ENCODE measurements around the gene S100P. TPM values are rescaled to one million over a fixed set of nuclear protein-coding genes. Genes with fewer than 3 reads are reported as not detected.

The S100P gene
- total RNA-seq, 3 donors from 2014 or later (not counting 1 experiment from before 2014, with no cell fraction given), result 2.4 to 4.3 (median 2.7) TPM

DNA sequence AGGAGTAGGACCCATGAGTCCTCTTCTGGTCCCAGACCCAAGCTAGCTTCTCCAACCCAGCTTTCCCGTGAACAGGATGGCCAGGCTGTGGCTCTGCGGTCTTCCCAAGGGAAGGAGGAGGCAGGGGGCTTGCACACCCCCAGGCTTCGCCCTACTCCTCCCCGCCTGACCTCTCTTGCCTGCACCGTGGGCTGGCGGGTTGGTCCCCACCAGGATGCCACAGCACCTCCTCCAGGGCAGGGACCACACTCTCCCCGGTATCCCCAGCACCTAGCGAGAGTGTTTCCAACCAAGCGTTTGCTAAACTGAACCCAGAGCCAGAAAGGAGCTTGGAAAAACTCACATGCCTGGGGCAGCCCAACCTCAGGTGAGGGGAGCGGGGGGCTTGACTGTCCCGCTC, 9.0 kb upstream of the S100P start:
- Mint-ChIP-seq H3K4me1 (peaks cover 31 to 50% of the 10 kb centered on the region in 2 donors), H3K9me3 (no peaks in the 10 kb centered on the region), H3K27me3 (ENCODE audit: low read depth in 2 of 2) (no peaks in the 10 kb centered on the region), H3K36me3 (no peaks in the 10 kb centered on the region), H3K4me3 (no peak overlapping the region), H3K27ac (no peak overlapping the region)
- TF ChIP-seq, protein P1, sequence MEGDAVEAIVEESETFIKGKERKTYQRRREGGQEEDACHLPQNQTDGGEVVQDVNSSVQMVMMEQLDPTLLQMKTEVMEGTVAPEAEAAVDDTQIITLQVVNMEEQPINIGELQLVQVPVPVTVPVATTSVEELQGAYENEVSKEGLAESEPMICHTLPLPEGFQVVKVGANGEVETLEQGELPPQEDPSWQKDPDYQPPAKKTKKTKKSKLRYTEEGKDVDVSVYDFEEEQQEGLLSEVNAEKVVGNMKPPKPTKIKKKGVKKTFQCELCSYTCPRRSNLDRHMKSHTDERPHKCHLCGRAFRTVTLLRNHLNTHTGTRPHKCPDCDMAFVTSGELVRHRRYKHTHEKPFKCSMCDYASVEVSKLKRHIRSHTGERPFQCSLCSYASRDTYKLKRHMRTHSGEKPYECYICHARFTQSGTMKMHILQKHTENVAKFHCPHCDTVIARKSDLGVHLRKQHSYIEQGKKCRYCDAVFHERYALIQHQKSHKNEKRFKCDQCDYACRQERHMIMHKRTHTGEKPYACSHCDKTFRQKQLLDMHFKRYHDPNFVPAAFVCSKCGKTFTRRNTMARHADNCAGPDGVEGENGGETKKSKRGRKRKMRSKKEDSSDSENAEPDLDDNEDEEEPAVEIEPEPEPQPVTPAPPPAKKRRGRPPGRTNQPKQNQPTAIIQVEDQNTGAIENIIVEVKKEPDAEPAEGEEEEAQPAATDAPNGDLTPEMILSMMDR (IDR thresholded peaks at IDR 0.05), result no peak
- peaks cover 47% of the 10 kb centered on the region for H3K4me1 ChIP-seq (ENCODE audit: control insufficient read depth, insufficient read depth, low read length)
- no peak overlapping the region for H3K4me3 ChIP-seq (ENCODE audit: low read length)
- DNase-seq, result no peak
- H3K27ac ChIP-seq (ENCODE audit: low read length), result no peak overlapping the region
- H3K27me3 ChIP-seq (ENCODE audit: control insufficient read depth, insufficient read depth, low read length), result no peaks in the 10 kb centered on the region
- 95% methylated on average over 11 of the region's 11 CpGs for WGBS (ENCODE audit: insufficient coverage)
- intact Hi-C loops (cut with micrococcal nuclease), result no loop called here
- H3K36me3 ChIP-seq (ENCODE audit: control insufficient read depth, insufficient read depth, low read length), result peaks cover 7% of the 10 kb centered on the region
- no peaks in the 10 kb centered on the region for H3K9me3 ChIP-seq (ENCODE audit: control insufficient read depth, insufficient read depth, low read length)
- ATAC-seq, result no peak

GRCh38 chr4:6686104-6686787, 7.4 kb upstream of the S100P start:
- H3K9me3 ChIP-seq (ENCODE audit: control insufficient read depth, insufficient read depth, low read length), result no peaks in the 10 kb centered on the region
- Mint-ChIP-seq H3K9me3 (no peaks in the 10 kb centered on the region), H3K27ac (peak overlapping the region; percentile 61 to 77), H3K4me3 (no peak overlapping the region), H3K36me3 (no peaks in the 10 kb centered on the region), H3K27me3 (ENCODE audit: low read depth in 2 of 2) (no peaks in the 10 kb centered on the region), H3K4me1 (peaks cover 36 to 59% of the 10 kb centered on the region in 2 donors)
- H3K27me3 ChIP-seq (ENCODE audit: control insufficient read depth, insufficient read depth, low read length), result no peaks in the 10 kb centered on the region
- TF ChIP-seq, protein P1 (IDR thresholded peaks at IDR 0.05), result no peak
- peaks cover 7% of the 10 kb centered on the region for H3K36me3 ChIP-seq (ENCODE audit: control insufficient read depth, insufficient read depth, low read length)
- no peak overlapping the region for H3K4me3 ChIP-seq (ENCODE audit: low read length)
- WGBS (ENCODE audit: insufficient coverage), result 57% methylated on average over 4 of the region's 4 CpGs
- intact Hi-C loops (cut with micrococcal nuclease), result no loop called here
- ATAC-seq (no peak), DNase-seq (no peak)
- H3K27ac ChIP-seq (ENCODE audit: low read length), result no peak overlapping the region
- H3K4me1 ChIP-seq (ENCODE audit: control insufficient read depth, insufficient read depth, low read length), result peaks cover 63% of the 10 kb centered on the region

GRCh38 chr4:6687947-6688878, 5.5 kb upstream of the S100P start:
- WGBS (ENCODE audit: insufficient coverage), result 76% methylated on average over 24 of the region's 24 CpGs
- H3K36me3 ChIP-seq (ENCODE audit: control insufficient read depth, insufficient read depth, low read length), result peaks cover 4% of the 10 kb centered on the region
- H3K27ac Mint-ChIP-seq, result peak overlapping the region; percentile 97 to 98
- peaks cover 76% of the 10 kb centered on the region for H3K4me1 ChIP-seq (ENCODE audit: control insufficient read depth, insufficient read depth, low read length)
- H3K4me1 Mint-ChIP-seq, result peaks cover 46 to 72% of the 10 kb centered on the region in 2 donors
- peak overlapping the region; percentile 45 for H3K4me3 ChIP-seq (ENCODE audit: low read length)
- intact Hi-C loops (cut with micrococcal nuclease), result loop anchor here (2.0 kb wide), 2 partner anchors 21 to 47 kb away; partner anchors contain the start of genes MRFAP1 and MRFAP1L1
- TF ChIP-seq, protein P1 (IDR thresholded peaks at IDR 0.05), result no peak
- no peaks in the 10 kb centered on the region for H3K36me3 Mint-ChIP-seq
- ATAC-seq (peak in 1 of 3 donors; percentile 0), DNase-seq (peak in 1 of 2 donors; percentile 20)
- peak overlapping the region; percentile 98 for H3K4me3 Mint-ChIP-seq
- no peaks in the 10 kb centered on the region for H3K27me3 ChIP-seq (ENCODE audit: control insufficient read depth, insufficient read depth, low read length)
- H3K9me3 Mint-ChIP-seq, result no peaks in the 10 kb centered on the region
- H3K9me3 ChIP-seq (ENCODE audit: control insufficient read depth, insufficient read depth, low read length), result no peaks in the 10 kb centered on the region
- peak overlapping the region; percentile 77 for H3K27ac ChIP-seq (ENCODE audit: low read length)
- no peaks in the 10 kb centered on the region for H3K27me3 Mint-ChIP-seq (ENCODE audit: low read depth in 2 of 2)
